Activated CD4-positive, alpha-beta T cell treated with anti-CD3 and anti-CD28 coated beads for 36 hours (primary cell): ENCODE measurements around the gene ZC3H8. TPM values are rescaled to one million over a fixed set of nuclear protein-coding genes. Genes with fewer than 3 reads are reported as not detected.
A peak's percentile ranks its signal among the peaks of the same experiment; 100 is the strongest.
"Not testable (repeated sequence)": the region's sequence is repeated elsewhere in the genome, so short reads cannot be mapped to it uniquely, and the experiment has no call there.

Experiments
- ATAC-seq: fragments of 200-7000 bp; cut with Tn5 transposase; one replicate; pipeline ENCODE4 v1.10.0; 2021; ENCODE audit warnings: mild to moderate bottlenecking, moderate library complexity
- CTCF ChIA-PET: fragments of 350-600 bp; sonication (Branson Sonifier 250); formaldehyde crosslinking; loops from one replicate; lab custom pipeline; 2021; ENCODE audit warnings: antibody characterized with exemption; lab: Charles Lee
- POLR2A ChIA-PET: fragments of 350-600 bp; sonication (Branson Sonifier 250); formaldehyde crosslinking; loops from one replicate; lab custom pipeline; 2021; ENCODE audit warnings: antibody characterized with exemption, inconsistent platforms; lab: Charles Lee
- DNase-seq: peaks from one replicate; pipeline ENCODE4 v3.0.0-alpha.2; 2020
- H3K27ac Mint-ChIP-seq: one replicate; pipeline ENCODE4 v1.8.0; 2021; ENCODE audit warnings: mixed read lengths
- H3K27me3 Mint-ChIP-seq: one replicate; pipeline ENCODE4 v1.8.0; 2021; ENCODE audit warnings: mixed read lengths
- H3K36me3 Mint-ChIP-seq: one replicate; pipeline ENCODE4 v1.8.0; 2021; ENCODE audit warnings: low read depth, mixed read lengths
- H3K4me1 Mint-ChIP-seq: one replicate; pipeline ENCODE4 v1.8.0; 2021; ENCODE audit warnings: mixed read lengths
- H3K4me3 Mint-ChIP-seq: one replicate; pipeline ENCODE4 v1.8.0; 2021; ENCODE audit warnings: mild to moderate bottlenecking, moderate library complexity, mixed read lengths
- H3K9me3 Mint-ChIP-seq: one replicate; pipeline ENCODE4 v1.8.0; 2021; ENCODE audit warnings: low read depth, mixed read lengths
- intact Hi-C, 2 experiments: fragments of 100-400 bp; cut with DNase I in 1 of 2; cut with micrococcal nuclease in 1 of 2; formaldehyde crosslinking; loops; one replicate each; pipeline versions ENCODE4 v1.14.2 to v1.15.1; 2022 to 2024; cut with DNase I, micrococcal nuclease
- total RNA-seq, 2 experiments: library from RNA; stranded (reverse); gene quantifications; one replicate each; pipeline ENCODE4 v1.2.3, GENCODE V29; 2021

ZC3H8 gene
- total RNA-seq, 2 experiments from 2014 or later, result 21.6 to 27.1 TPM

GRCh38 chr2:112282066-112282465 lies 27.2 kb upstream of the ZC3H8 start:
- H3K27me3 Mint-ChIP-seq, H3K36me3 Mint-ChIP-seq, H3K27ac Mint-ChIP-seq, H3K4me3 Mint-ChIP-seq, POLR2A ChIA-PET, DNase-seq, intact Hi-C loops, ATAC-seq, H3K9me3 Mint-ChIP-seq: not testable (repeated sequence)
- CTCF ChIA-PET, result interaction anchor here (0.6 kb wide), 1 partner anchor 394 kb away, joined by 3 read pairs; no protein-coding TSS in a partner anchor
- peaks cover 38% of the 10 kb centered on the region for H3K4me1 Mint-ChIP-seq

- DNase-seq (no peak), ATAC-seq (no peak)
- ChIA-PET POLR2A (interaction anchor here (0.6 to 0.8 kb wide), 2 partner anchors 11 to 27 kb away, joined by 3 read pairs; no protein-coding TSS in a partner anchor), CTCF (interaction anchor here (0.8 to 1.3 kb wide), 6 partner anchors 10 to 33 kb away, joined by 3 to 5 read pairs (median 4); no protein-coding TSS in a partner anchor)
- Mint-ChIP-seq H3K36me3 (peaks cover 2% of the 10 kb centered on the region), H3K4me1 (peaks cover 43% of the 10 kb centered on the region), H3K4me3 (peak overlapping the region; percentile 90), H3K9me3 (no peaks in the 10 kb centered on the region), H3K27me3 (no peaks in the 10 kb centered on the region), H3K27ac (no peak overlapping the region)
- intact Hi-C loops, result loop anchor here in 1 of 2 experiments (5.0 to 10.0 kb wide), 3 partner anchors 205 to 393 kb away; partner anchors contain the start of genes ANAPC1, POLR1B and TTL
Measured at GRCh38 chr2:112277596-112278220, 22.9 kb upstream of the ZC3H8 start.

GRCh38 chr2:112276954-112277353 lies 22.1 kb upstream of the ZC3H8 start:
- ChIA-PET CTCF (interaction anchor here (0.9 to 1.0 kb wide), 2 partner anchors 17 to 27 kb away, joined by 3 to 5 read pairs; no protein-coding TSS in a partner anchor), POLR2A (interaction anchor here (0.6 kb wide), 1 partner anchor 10 kb away, joined by 3 read pairs; no protein-coding TSS in a partner anchor)
- H3K4me1 Mint-ChIP-seq, result peaks cover 37% of the 10 kb centered on the region
- H3K9me3 Mint-ChIP-seq, result no peaks in the 10 kb centered on the region
- H3K27me3 Mint-ChIP-seq, result no peaks in the 10 kb centered on the region
- H3K36me3 Mint-ChIP-seq, result peaks cover 2% of the 10 kb centered on the region
- DNase-seq, result no peak
- ATAC-seq, result no peak
- intact Hi-C loops, result loop anchor here in 1 of 2 experiments (5.0 to 10.0 kb wide), 3 partner anchors 205 to 392 kb away; partner anchors contain the start of genes ANAPC1, POLR1B and TTL
- H3K4me3 Mint-ChIP-seq, result peak overlapping the region; percentile 90
- no peak overlapping the region for H3K27ac Mint-ChIP-seq

- H3K4me3 Mint-ChIP-seq, result peak overlapping the region; percentile 90
- no peaks in the 10 kb centered on the region for H3K27me3 Mint-ChIP-seq
- peaks cover 31% of the 10 kb centered on the region for H3K4me1 Mint-ChIP-seq
- CTCF ChIA-PET, result no interaction called here
- peak overlapping the region; percentile 97 for H3K27ac Mint-ChIP-seq
- DNase-seq, result peak; percentile 86
- intact Hi-C loops, result loop anchor here (1.0 to 10.0 kb wide), 15 partner anchors 17 to 392 kb away; partner anchors contain the start of genes ANAPC1 (in 2 of the 2), POLR1B (in 2 of the 2), TTL (in 2 of the 2) and CHCHD5 (in 1 of the 2)
- ATAC-seq, result peak; percentile 49
- POLR2A ChIA-PET, result no interaction called here
- peaks cover 2% of the 10 kb centered on the region for H3K36me3 Mint-ChIP-seq
- no peaks in the 10 kb centered on the region for H3K9me3 Mint-ChIP-seq
Measured at GRCh38 chr2:112275887-112276773, 21.3 kb upstream of the ZC3H8 start.

GRCh38 chr2:112275311-112275886 lies 20.6 kb upstream of the ZC3H8 start, which contains the start of gene ZC3H6:
Gene ZC3H6 (plus strand): TSS chr2:112275597. CDS start chr2:112275995, 398 bp downstream.
- H3K27ac Mint-ChIP-seq, result peak within 1 kb of the TSS; percentile 97
- H3K36me3 Mint-ChIP-seq, result peaks cover 2% of the 10 kb centered on the region
- H3K4me3 Mint-ChIP-seq, result peak within 1 kb of the TSS; percentile 90
- ChIA-PET CTCF (interaction anchor here (4.6 kb wide), 1 partner anchor 15 kb away, joined by 29 read pairs; no protein-coding TSS in a partner anchor), POLR2A (no interaction called here)
- intact Hi-C loops, result loop anchor here (1.0 to 10.0 kb wide), 15 partner anchors 16 to 391 kb away; partner anchors contain the start of genes ANAPC1 (in 2 of the 2), POLR1B (in 2 of the 2), TTL (in 2 of the 2) and CHCHD5 (in 1 of the 2)
- peaks cover 26% of the 10 kb centered on the region for H3K4me1 Mint-ChIP-seq
- ATAC-seq (peak; percentile 98), DNase-seq (peak; percentile 100)
- no peaks in the 10 kb centered on the region for H3K9me3 Mint-ChIP-seq
- no peaks in the 10 kb centered on the region for H3K27me3 Mint-ChIP-seq

- H3K4me3 Mint-ChIP-seq, result no peak overlapping the region
- no peaks in the 10 kb centered on the region for H3K27me3 Mint-ChIP-seq
- DNase-seq (no peak), ATAC-seq (no peak)
- ChIA-PET CTCF (interaction anchor here (4.6 kb wide), 1 partner anchor 13 kb away, joined by 29 read pairs; no protein-coding TSS in a partner anchor), POLR2A (interaction anchor here (0.6 kb wide), 2 partner anchors 207 to 211 kb away, joined by 3 to 9 read pairs; no protein-coding TSS in a partner anchor)
- H3K36me3 Mint-ChIP-seq, result peaks cover 2% of the 10 kb centered on the region
- H3K9me3 Mint-ChIP-seq, result peaks cover 3% of the 10 kb centered on the region
- no peak overlapping the region for H3K27ac Mint-ChIP-seq
- intact Hi-C loops, result loop anchor here in 1 of 2 experiments (10.0 kb wide), 1 partner anchor 389 kb away; the partner anchor contains the start of gene ANAPC1
- peaks cover 16% of the 10 kb centered on the region for H3K4me1 Mint-ChIP-seq
Measured at GRCh38 chr2:112273349-112273748, 18.5 kb upstream of the ZC3H8 start.

GRCh38 chr2:112272669-112273068 lies 17.8 kb upstream of the ZC3H8 start:
- DNase-seq (no peak), ATAC-seq (no peak)
- CTCF ChIA-PET, result interaction anchor here (1.2 to 4.6 kb wide), 2 partner anchors 12 to 17 kb away, joined by 5 to 29 read pairs; partner anchors contain the start of gene ZC3H8
- no peaks in the 10 kb centered on the region for H3K27me3 Mint-ChIP-seq
- H3K9me3 Mint-ChIP-seq, result peaks cover 4% of the 10 kb centered on the region
- no peak overlapping the region for H3K27ac Mint-ChIP-seq
- peaks cover 13% of the 10 kb centered on the region for H3K4me1 Mint-ChIP-seq
- no peak overlapping the region for H3K4me3 Mint-ChIP-seq
- POLR2A ChIA-PET, result no interaction called here
- intact Hi-C loops, result loop anchor here in 1 of 2 experiments (10.0 kb wide), 1 partner anchor 388 kb away; the partner anchor contains the start of gene ANAPC1
- no peaks in the 10 kb centered on the region for H3K36me3 Mint-ChIP-seq

- DNase-seq (no peak), ATAC-seq (no peak)
- intact Hi-C loops, result no loop called here
- peaks cover 4% of the 10 kb centered on the region for H3K9me3 Mint-ChIP-seq
- POLR2A ChIA-PET, result no interaction called here
- CTCF ChIA-PET, result interaction anchor here (1.3 kb wide), 1 partner anchor 9 kb away, joined by 10 read pairs; no protein-coding TSS in a partner anchor
- no peak overlapping the region for H3K27ac Mint-ChIP-seq
- H3K4me1 Mint-ChIP-seq, result peaks cover 4% of the 10 kb centered on the region
- no peaks in the 10 kb centered on the region for H3K36me3 Mint-ChIP-seq
- H3K4me3 Mint-ChIP-seq, result no peak overlapping the region
- no peaks in the 10 kb centered on the region for H3K27me3 Mint-ChIP-seq
Measured at GRCh38 chr2:112268547-112268946, 13.7 kb upstream of the ZC3H8 start.

- ATAC-seq (no peak), DNase-seq (no peak)
- peaks cover 11% of the 10 kb centered on the region for H3K4me1 Mint-ChIP-seq
- intact Hi-C loops, result no loop called here
- peaks cover 1% of the 10 kb centered on the region for H3K27me3 Mint-ChIP-seq
- POLR2A ChIA-PET, result no interaction called here
- CTCF ChIA-PET, result interaction anchor here (1.2 kb wide), 1 partner anchor 142 kb away, joined by 5 read pairs; no protein-coding TSS in a partner anchor
- no peak overlapping the region for H3K4me3 Mint-ChIP-seq
- H3K27ac Mint-ChIP-seq, result no peak overlapping the region
- peaks cover 5% of the 10 kb centered on the region for H3K9me3 Mint-ChIP-seq
- H3K36me3 Mint-ChIP-seq, result no peaks in the 10 kb centered on the region
Measured at GRCh38 chr2:112262876-112263275, 8.0 kb upstream of the ZC3H8 start.

- Mint-ChIP-seq H3K27ac (no peak overlapping the region), H3K4me3 (no peak overlapping the region), H3K27me3 (peaks cover 1% of the 10 kb centered on the region), H3K4me1 (peaks cover 22% of the 10 kb centered on the region), H3K36me3 (no peaks in the 10 kb centered on the region), H3K9me3 (peaks cover 5% of the 10 kb centered on the region)
- ChIA-PET CTCF (interaction anchor here (0.8 to 3.6 kb wide), 10 partner anchors 11 to 138 kb away, joined by 3 to 33 read pairs (median 6); no protein-coding TSS in a partner anchor), POLR2A (no interaction called here)
- intact Hi-C loops, result no loop called here
- DNase-seq (no peak), ATAC-seq (no peak)
Measured at GRCh38 chr2:112260295-112260625, 5.4 kb upstream of the ZC3H8 start.
